BJ (cell line): ENCODE data around the gene HHAT. TPM values are rescaled to one million over a fixed set of nuclear protein-coding genes. Genes with fewer than 3 reads are reported as not detected.

ENCODE experiments used
- CTCF ChIA-PET: fragments of 350-600 bp; formaldehyde crosslinking; extraction: SDS; loops from one replicate; lab custom pipeline; 2021; ENCODE audit warnings: antibody characterized with exemption, inconsistent platforms; lab: Yijun Ruan, JAX
- POLR2A ChIA-PET: fragments of 300-600 bp; sonication (Branson Sonifier 250); formaldehyde crosslinking; extraction: SDS; loops from one replicate; lab custom pipeline; 2021; ENCODE audit warnings: antibody characterized with exemption; lab: Charles Lee
- DNase-seq: peaks from one replicate; pipeline ENCODE4 v3.0.0-alpha.2; 2011; ENCODE audit warnings: low read depth
- H3K27me3 ChIP-seq: 2 replicates; pipeline ENCODE4 v1.6.0; 2011; ENCODE audit warnings: low read length; ENCODE audit not compliant: control insufficient read depth, insufficient read depth
- H3K36me3 ChIP-seq: 2 replicates; pipeline ENCODE4 v1.5.1; 2011; ENCODE audit warnings: low read length; ENCODE audit not compliant: control insufficient read depth, insufficient read depth
- H3K4me3 ChIP-seq: 2 replicates; pipeline ENCODE4 v1.5.1; 2011; ENCODE audit warnings: low read depth, mild to moderate bottlenecking, control low read depth, low read length
- polyA plus RNA-seq: library from polyadenylated mRNA; depleted of rRNA; stranded (reverse); fragments of >200 nt; gene quantifications from 2 replicates; pipeline ENCODE4 v1.2.3, GENCODE V29; 2011
- TF ChIP-seq, protein P1 (sequence below): IDR thresholded peaks from 2 replicates; pipeline ENCODE4 v1.5.1; 2011; ENCODE audit warnings: low read depth, mild to moderate bottlenecking, control low read depth, inconsistent platforms, low read length, moderate library complexity; ENCODE audit not compliant: insufficient read depth

Gene HHAT
- polyA plus RNA-seq, 1 experiment = 6.6 TPM

DNA sequence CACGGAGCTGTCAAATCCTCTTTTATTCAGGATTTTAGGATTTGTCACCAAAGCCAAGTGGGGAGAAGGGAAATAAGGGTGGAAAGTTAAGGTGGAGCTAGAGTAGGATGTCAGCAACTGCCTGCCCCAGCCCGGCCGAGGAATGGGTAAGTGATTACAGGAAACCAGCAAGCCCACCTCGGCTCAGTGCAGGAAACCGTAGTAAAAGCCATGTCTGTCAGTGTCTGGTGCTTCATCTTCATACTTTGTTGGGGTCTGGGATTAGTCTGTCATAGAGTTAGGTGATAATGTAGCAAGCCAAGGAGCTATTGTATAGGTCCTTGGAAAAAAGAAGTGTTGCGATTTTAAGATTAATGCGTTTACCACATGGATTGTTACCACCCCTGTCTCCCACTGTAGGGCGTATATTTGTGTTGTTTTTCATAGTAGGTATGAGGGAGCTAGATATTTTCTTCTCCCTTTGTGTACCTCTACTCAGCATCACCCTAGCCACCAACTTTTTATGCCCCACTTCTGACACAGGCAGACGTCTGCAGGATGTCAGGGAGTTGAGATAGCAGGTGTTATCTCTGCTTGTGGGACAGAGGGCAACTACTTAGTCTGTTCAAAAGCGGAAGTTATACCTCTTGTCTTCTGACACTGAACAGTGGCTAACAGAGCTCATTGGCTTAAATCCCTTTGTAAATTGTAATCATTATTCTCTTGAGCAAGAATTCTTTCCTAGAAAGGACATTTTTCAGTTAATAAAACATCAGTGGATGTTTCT is 253.7 kb downstream of the HHAT start:
- ChIA-PET CTCF (interaction anchor here (0.6 to 10.5 kb wide), 8 partner anchors 14 to 551 kb away, joined by 3 to 175 read pairs (median 5); partner anchors contain the start of gene KCNH1), POLR2A (no interaction called here)

DNA sequence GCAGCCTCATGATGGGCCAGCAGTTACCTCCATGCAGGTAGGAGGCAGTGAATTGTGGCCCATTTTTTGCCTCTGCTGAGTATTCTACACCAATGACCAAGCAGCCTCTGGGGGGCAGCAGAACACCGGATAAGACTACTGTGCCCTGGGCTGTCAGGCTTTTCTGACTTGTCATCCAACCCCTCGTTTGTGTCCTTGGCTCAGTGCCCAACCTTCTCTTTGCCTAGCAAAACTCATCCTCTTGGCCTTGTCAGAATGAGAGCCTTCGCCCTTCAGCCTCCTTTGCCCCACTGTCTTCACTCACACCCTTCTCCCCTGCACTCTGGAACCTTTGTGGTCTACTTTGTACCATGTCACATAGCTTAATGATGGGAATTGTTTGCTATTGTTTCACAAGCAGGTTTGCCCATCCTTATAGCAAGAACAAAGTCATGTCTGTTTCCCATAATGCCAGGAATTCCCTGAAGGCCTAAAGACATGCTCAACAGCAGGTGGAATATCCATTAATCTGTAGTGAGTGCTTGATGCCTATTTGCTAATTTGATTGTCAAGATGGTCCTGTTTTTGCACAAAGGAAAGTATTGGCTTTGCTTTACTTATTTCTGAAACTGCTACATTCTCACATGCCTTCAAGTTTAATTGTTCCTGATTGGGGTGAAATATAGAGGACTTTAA is 255.9 kb downstream of the HHAT start:
- ChIA-PET CTCF (interaction anchor here (0.7 to 10.5 kb wide), 22 partner anchors 13 to 741 kb away, joined by 3 to 175 read pairs (median 5); partner anchors contain the start of gene KCNH1), POLR2A (no interaction called here)
- Histone ChIP-seq H3K36me3 (no peaks in the 10 kb centered on the region), H3K27me3 (no peaks in the 10 kb centered on the region), H3K4me3 (no peak overlapping the region)
- no peak for DNase-seq
- TF ChIP-seq, protein P1, sequence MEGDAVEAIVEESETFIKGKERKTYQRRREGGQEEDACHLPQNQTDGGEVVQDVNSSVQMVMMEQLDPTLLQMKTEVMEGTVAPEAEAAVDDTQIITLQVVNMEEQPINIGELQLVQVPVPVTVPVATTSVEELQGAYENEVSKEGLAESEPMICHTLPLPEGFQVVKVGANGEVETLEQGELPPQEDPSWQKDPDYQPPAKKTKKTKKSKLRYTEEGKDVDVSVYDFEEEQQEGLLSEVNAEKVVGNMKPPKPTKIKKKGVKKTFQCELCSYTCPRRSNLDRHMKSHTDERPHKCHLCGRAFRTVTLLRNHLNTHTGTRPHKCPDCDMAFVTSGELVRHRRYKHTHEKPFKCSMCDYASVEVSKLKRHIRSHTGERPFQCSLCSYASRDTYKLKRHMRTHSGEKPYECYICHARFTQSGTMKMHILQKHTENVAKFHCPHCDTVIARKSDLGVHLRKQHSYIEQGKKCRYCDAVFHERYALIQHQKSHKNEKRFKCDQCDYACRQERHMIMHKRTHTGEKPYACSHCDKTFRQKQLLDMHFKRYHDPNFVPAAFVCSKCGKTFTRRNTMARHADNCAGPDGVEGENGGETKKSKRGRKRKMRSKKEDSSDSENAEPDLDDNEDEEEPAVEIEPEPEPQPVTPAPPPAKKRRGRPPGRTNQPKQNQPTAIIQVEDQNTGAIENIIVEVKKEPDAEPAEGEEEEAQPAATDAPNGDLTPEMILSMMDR = peak; percentile 78

More for the DNA sequence above, 253.7 kb downstream of the HHAT start:
- Histone ChIP-seq H3K27me3 (no peaks in the 10 kb centered on the region), H3K4me3 (no peak overlapping the region), H3K36me3 (no peaks in the 10 kb centered on the region)
- no peak for DNase-seq
- TF ChIP-seq, protein P1 = no peak

DNA sequence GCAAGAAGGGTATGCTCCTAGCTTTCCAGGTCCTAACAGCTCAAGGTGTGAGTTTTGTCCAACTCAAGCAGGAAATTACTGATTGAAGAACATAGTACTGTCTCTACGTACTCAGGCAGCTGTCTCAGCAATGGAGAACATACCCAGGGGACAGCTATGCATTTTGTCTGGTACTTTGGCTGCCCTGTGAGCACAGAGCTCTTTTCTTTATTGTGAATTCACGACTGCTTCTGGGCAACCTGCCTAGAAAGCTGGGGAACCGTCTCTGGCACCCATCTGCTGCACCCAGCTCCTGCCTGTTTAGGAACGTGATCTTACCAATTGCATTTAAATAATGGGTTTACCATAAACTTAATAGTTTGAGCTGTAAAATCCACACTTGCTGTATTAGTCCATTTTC is 258.1 kb downstream of the HHAT start:
- DNase-seq = no peak
- no peak overlapping the region for H3K4me3 ChIP-seq
- ChIA-PET CTCF (interaction anchor here (0.7 to 10.5 kb wide), 8 partner anchors 11 to 547 kb away, joined by 3 to 175 read pairs (median 10); partner anchors contain the start of gene KCNH1), POLR2A (interaction anchor here (0.6 kb wide), 1 partner anchor 671 kb away, joined by 3 read pairs; no protein-coding TSS in a partner anchor)
- no peaks in the 10 kb centered on the region for H3K27me3 ChIP-seq
- TF ChIP-seq, protein P1 = no peak
- no peaks in the 10 kb centered on the region for H3K36me3 ChIP-seq

DNA sequence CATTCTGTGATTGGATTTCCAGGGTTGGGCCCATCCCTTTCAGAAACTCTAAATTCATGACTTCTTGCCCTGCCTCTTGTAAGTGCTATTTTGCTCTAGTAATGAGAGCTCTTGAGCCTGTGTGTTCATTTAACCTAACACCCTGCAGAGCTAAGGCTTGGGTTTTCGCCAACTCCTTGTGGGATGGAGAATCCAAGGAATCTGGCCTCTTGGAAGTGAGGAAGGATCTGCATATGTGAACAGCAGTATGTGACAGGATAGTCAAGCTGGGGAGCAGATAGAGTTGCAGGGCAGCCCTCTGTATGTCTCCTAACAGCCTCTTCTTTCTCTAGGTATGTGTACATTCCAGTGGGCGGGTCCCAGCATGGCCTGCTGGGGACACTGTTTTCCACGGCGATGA is 258.9 kb downstream of the HHAT start:
- DNase-seq = no peak
- H3K4me3 ChIP-seq = no peak overlapping the region
- TF ChIP-seq, protein P1 = no peak
- ChIA-PET CTCF (interaction anchor here (3.9 to 10.5 kb wide), 4 partner anchors 10 to 546 kb away, joined by 18 to 175 read pairs (median 44); partner anchors contain the start of gene KCNH1), POLR2A (no interaction called here)
- H3K36me3 ChIP-seq = no peaks in the 10 kb centered on the region
- H3K27me3 ChIP-seq = no peaks in the 10 kb centered on the region

DNA sequence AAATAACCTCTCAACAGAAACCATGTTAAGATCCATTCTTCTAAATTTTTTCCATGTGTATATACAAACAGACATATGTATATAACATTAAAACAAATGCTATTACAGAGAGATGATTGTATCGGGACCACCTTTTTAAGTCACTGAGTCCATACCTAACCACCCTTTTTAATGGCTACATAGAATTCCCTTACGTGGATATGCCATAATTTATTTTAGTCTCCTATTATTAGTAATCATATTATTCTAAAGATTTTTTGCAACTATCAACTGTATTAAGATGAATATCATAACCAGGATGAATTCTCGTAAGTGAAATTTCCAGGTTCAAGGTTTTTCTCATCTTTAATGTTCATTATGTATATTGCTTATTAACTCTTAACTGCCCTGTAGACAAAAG is 259.7 kb downstream of the HHAT start:
- Histone ChIP-seq H3K36me3 (no peaks in the 10 kb centered on the region), H3K27me3 (no peaks in the 10 kb centered on the region), H3K4me3 (no peak overlapping the region)
- TF ChIP-seq, protein P1 = no peak
- POLR2A ChIA-PET = no interaction called here
- no peak for DNase-seq
- CTCF ChIA-PET = interaction anchor here (4.7 to 10.5 kb wide), 3 partner anchors 9 to 545 kb away, joined by 27 to 175 read pairs (median 60); partner anchors contain the start of gene KCNH1
